ENCODE results near the gene GJD3. TPM values are rescaled to one million over a fixed set of nuclear protein-coding genes. Genes with fewer than 3 reads are reported as not detected.

Gene GJD3
- total RNA-seq, 2 donors from 2014 or later = not detected

- H3K9ac ChIP-seq (ENCODE audit: extremely low read depth, low read length, poor library complexity, severe bottlenecking) = no peak overlapping the region
- Mint-ChIP-seq H3K4me3 (no peak overlapping the region), H3K9me3 (no peaks in the 10 kb centered on the region), H3K36me3 (ENCODE audit: low read depth) (peaks cover 15% of the 10 kb centered on the region), H3K27ac (no peak overlapping the region), H3K27me3 (ENCODE audit: insufficient read depth) (peaks cover 5% of the 10 kb centered on the region), H3K4me1 (peaks cover 28% of the 10 kb centered on the region)
- H3K36me3 ChIP-seq (ENCODE audit: control insufficient read depth, insufficient read depth, low read length) = no peaks in the 10 kb centered on the region
- peaks cover 10% of the 10 kb centered on the region for H3K4me1 ChIP-seq (ENCODE audit: control insufficient read depth, insufficient read depth, low read length)
- no peaks in the 10 kb centered on the region for H3K9me3 ChIP-seq (ENCODE audit: control insufficient read depth, low read length)
- H3K27ac ChIP-seq (ENCODE audit: low read depth, low read length) = no peak overlapping the region
- no peak for TF ChIP-seq CTCF (conservative IDR thresholded peaks at IDR 0.05)
- DNase-seq = no peak
- 91 to 92% methylated on average over 7 to 21 of the region's 22 CpGs for WGBS, 2 experiments (ENCODE audit: insufficient coverage in 1 of 2, insufficient read length in 1 of 2)
- H3K27me3 ChIP-seq (ENCODE audit: control insufficient read depth, insufficient read depth, low read length, poor library complexity, severe bottlenecking) = no peaks in the 10 kb centered on the region
- H3K4me3 ChIP-seq (ENCODE audit: low read length) = no peak overlapping the region
Measured at GRCh38 chr17:40331743-40332641, 32.5 kb downstream of the GJD3 start.

GRCh38 chr17:40330850-40331470 is 33.6 kb downstream of the GJD3 start:
- Mint-ChIP-seq H3K27ac (no peak overlapping the region), H3K27me3 (ENCODE audit: insufficient read depth) (peaks cover 3% of the 10 kb centered on the region), H3K36me3 (ENCODE audit: low read depth) (peaks cover 15% of the 10 kb centered on the region), H3K4me1 (peaks cover 34% of the 10 kb centered on the region), H3K4me3 (no peak overlapping the region), H3K9me3 (no peaks in the 10 kb centered on the region)
- H3K9ac ChIP-seq (ENCODE audit: extremely low read depth, low read length, poor library complexity, severe bottlenecking) = no peak overlapping the region
- no peak overlapping the region for H3K4me3 ChIP-seq (ENCODE audit: low read length)
- no peaks in the 10 kb centered on the region for H3K9me3 ChIP-seq (ENCODE audit: control insufficient read depth, low read length)
- 93 to 97% methylated on average over 3 to 10 of the region's 10 CpGs for WGBS, 2 experiments (ENCODE audit: insufficient coverage in 1 of 2, insufficient read length in 1 of 2)
- H3K27me3 ChIP-seq (ENCODE audit: control insufficient read depth, insufficient read depth, low read length, poor library complexity, severe bottlenecking) = no peaks in the 10 kb centered on the region
- no peaks in the 10 kb centered on the region for H3K36me3 ChIP-seq (ENCODE audit: control insufficient read depth, insufficient read depth, low read length)
- peaks cover 13% of the 10 kb centered on the region for H3K4me1 ChIP-seq (ENCODE audit: control insufficient read depth, insufficient read depth, low read length)
- no peak for DNase-seq
- no peak overlapping the region for H3K27ac ChIP-seq (ENCODE audit: low read depth, low read length)
- TF ChIP-seq CTCF (conservative IDR thresholded peaks at IDR 0.05) = no peak

GRCh38 chr17:40329839-40330794 is 34.4 kb downstream of the GJD3 start:
- Mint-ChIP-seq H3K27ac (no peak overlapping the region), H3K36me3 (ENCODE audit: low read depth) (peaks cover 15% of the 10 kb centered on the region), H3K27me3 (ENCODE audit: insufficient read depth) (peaks cover 2% of the 10 kb centered on the region), H3K4me1 (peaks cover 34% of the 10 kb centered on the region), H3K4me3 (no peak overlapping the region), H3K9me3 (no peaks in the 10 kb centered on the region)
- Histone ChIP-seq H3K4me1 (ENCODE audit: control insufficient read depth, insufficient read depth, low read length) (peaks cover 12% of the 10 kb centered on the region), H3K4me3 (ENCODE audit: low read length) (no peak overlapping the region), H3K36me3 (ENCODE audit: control insufficient read depth, insufficient read depth, low read length) (no peaks in the 10 kb centered on the region), H3K27me3 (ENCODE audit: control insufficient read depth, insufficient read depth, low read length, poor library complexity, severe bottlenecking) (no peaks in the 10 kb centered on the region), H3K9me3 (ENCODE audit: control insufficient read depth, low read length) (no peaks in the 10 kb centered on the region), H3K9ac (ENCODE audit: extremely low read depth, low read length, poor library complexity, severe bottlenecking) (no peak overlapping the region), H3K27ac (ENCODE audit: low read depth, low read length) (no peak overlapping the region)
- DNase-seq = no peak
- 85 to 89% methylated on average over 6 to 11 of the region's 11 CpGs for WGBS, 2 experiments (ENCODE audit: insufficient coverage in 1 of 2, insufficient read length in 1 of 2)
- TF ChIP-seq CTCF (conservative IDR thresholded peaks at IDR 0.05) = no peak
